ENCODE results near the gene MGAT1. TPM values are rescaled to one million over a fixed set of nuclear protein-coding genes. Genes with fewer than 3 reads are reported as not detected.

MGAT1 gene
- total RNA-seq, 1 experiment from 2014 or later: 72.7 TPM

- H3K4me2 ChIP-seq (ENCODE audit: insufficient read depth, insufficient read length, low read length): no peak overlapping the region
- no peak overlapping the region for H4K91ac ChIP-seq (ENCODE audit: insufficient read length, low read depth, low read length)
- no CpG with 5 or more reads among the region's 6 CpGs for WGBS (ENCODE audit: extremely low coverage, insufficient read length, low lambda C conversion rate)
- no peak overlapping the region for H4K5ac ChIP-seq (ENCODE audit: insufficient read length, low read depth, low read length)
- H3K27me3 ChIP-seq (ENCODE audit: insufficient read depth, low read length): no peaks in the 10 kb centered on the region
- no peak overlapping the region for H3K27ac ChIP-seq (ENCODE audit: insufficient read length, low read depth, low read length)
- H3K4ac ChIP-seq (ENCODE audit: low read depth, low read length): no peak overlapping the region
- H2BK120ac ChIP-seq (ENCODE audit: low read depth, low read length, poor library complexity, severe bottlenecking): no peak overlapping the region
- Mint-ChIP-seq H3K27me3 (ENCODE audit: low read depth) (peaks cover 17% of the 10 kb centered on the region), H3K4me1 (peaks cover 11 to 14% of the 10 kb centered on the region in 2 experiments), H3K36me3 (ENCODE audit: insufficient read depth in 1 of 3, low read depth in 3 of 3) (no peaks in the 10 kb centered on the region), H3K4me3 (no peak overlapping the region), H3K9me3 (peaks cover 0 to 2% of the 10 kb centered on the region in 2 experiments; a peak in 1 of 5 replicates), H3K27ac (no peak overlapping the region)
- H3K56ac ChIP-seq (ENCODE audit: insufficient read length, low read depth, low read length): no peak overlapping the region
- DNase-seq: no peak
- H2AFZ ChIP-seq (ENCODE audit: low read length): no peak overlapping the region
- H2BK12ac ChIP-seq (ENCODE audit: insufficient read length, low read depth, low read length): no peak overlapping the region
- no peak overlapping the region for H3K9ac ChIP-seq (ENCODE audit: extremely low read depth, insufficient read length, low read length)
- H4K20me1 ChIP-seq (ENCODE audit: control insufficient read depth, insufficient read depth, insufficient read length): no peaks in the 10 kb centered on the region
- H3K18ac ChIP-seq (ENCODE audit: insufficient read length, low read depth, low read length): no peak overlapping the region
- no peak overlapping the region for H3K14ac ChIP-seq (ENCODE audit: insufficient read depth, low read length)
- no peak overlapping the region for H2BK20ac ChIP-seq (ENCODE audit: low read depth, low read length, poor library complexity, severe bottlenecking)
- no peak overlapping the region for H2BK5ac ChIP-seq (ENCODE audit: insufficient read length, low read length)
- H2BK15ac ChIP-seq (ENCODE audit: low read depth, low read length): no peak overlapping the region
- no peaks in the 10 kb centered on the region for H3K23me2 ChIP-seq (ENCODE audit: insufficient read length, low read depth, low read length, poor library complexity, severe bottlenecking)
- H2AK5ac ChIP-seq (ENCODE audit: insufficient read length, low read length): no peak overlapping the region
- no peaks in the 10 kb centered on the region for H3K9me3 ChIP-seq (ENCODE audit: control insufficient read depth, low read depth, low read length)
- no peaks in the 10 kb centered on the region for H3K79me2 ChIP-seq (ENCODE audit: insufficient read depth, low read length)
- H3T11ph ChIP-seq (ENCODE audit: low read length): no peak overlapping the region
- H3K79me1 ChIP-seq (ENCODE audit: insufficient read depth, low read depth, low read length, poor library complexity, severe bottlenecking): no peaks in the 10 kb centered on the region
- no peak for TF ChIP-seq CTCF (conservative IDR thresholded peaks at IDR 0.05)
- H3K4me1 ChIP-seq (ENCODE audit: insufficient read depth, low read length): no peaks in the 10 kb centered on the region
- H3K23ac ChIP-seq (ENCODE audit: insufficient read length, low read depth, low read length): no peak overlapping the region
- peak overlapping the region; percentile 95 for H4K8ac ChIP-seq (replicated peaks; ENCODE audit: insufficient read length, low read depth, low read length)
Measured at GRCh38 chr5:180818677-180819341, 16.2 kb upstream of the MGAT1 start.
